Posterior cingulate gyrus (tissue), 11 donors: ENCODE data around the gene SCN11A.

ENCODE experiments used
- DNase-seq, 10 donors: peaks; one replicate each; pipeline versions ENCODE4 v3.0.0 to v3.0.0-alpha.2; 2020 to 2021; ENCODE audit warnings: mixed read lengths in 3 of 10
- intact Hi-C: fragments of 100-400 bp; cut with DNase I; formaldehyde crosslinking; loops from one replicate; pipeline ENCODE4 v1.15.1; 2023

SCN11A gene

DNA sequence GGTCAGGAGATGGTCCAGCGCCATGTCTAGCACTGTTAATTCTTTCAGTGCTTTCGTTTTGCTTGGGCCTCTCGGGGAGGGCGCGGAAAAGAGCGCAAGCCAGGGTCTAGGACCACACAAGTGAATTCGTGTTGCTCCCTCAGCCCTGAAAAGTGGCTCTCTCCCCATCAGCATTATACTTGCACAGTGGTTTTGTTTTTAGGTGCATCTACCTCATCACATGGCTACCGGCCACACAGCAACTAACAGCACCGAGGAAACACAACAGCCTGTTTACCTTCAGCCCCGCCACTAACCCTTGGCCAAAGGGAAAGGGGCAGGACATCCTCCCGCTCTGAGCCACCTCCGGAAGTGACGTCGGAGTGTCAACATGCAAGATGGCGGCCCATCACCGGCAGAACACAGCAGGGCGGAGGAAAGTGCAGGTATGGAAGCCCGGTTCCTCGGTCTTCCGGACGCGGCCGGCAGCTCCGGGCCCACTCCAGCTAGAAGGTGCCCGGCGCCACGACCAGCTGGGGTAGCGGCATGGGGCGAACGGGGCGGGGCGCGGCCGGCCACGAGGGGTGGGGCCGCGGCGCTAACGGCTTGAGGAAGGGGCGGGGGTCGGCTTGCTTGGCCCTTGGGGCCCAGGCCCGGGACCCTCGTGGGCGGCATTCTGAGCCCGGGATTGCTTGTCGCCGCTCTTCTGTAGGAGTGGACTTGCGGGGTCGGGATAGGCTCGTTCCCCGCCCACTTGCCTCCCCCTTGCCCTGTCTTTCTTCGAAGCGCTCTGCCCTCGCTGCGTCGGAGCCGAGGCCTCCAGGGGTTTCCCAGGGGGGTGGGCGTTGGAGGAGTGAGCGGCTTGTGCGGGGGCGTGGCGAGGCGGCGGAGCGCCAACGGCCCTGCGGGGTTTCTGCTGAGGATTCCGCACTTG is at the start of gene SCN11A, which contains the start of gene WDR48:
TSS of gene SCN11A (minus strand) at position 296 of the 913 bp plus-strand sequence. CDS start 101,582 bp downstream, outside the sequence.
TSS of gene WDR48 (plus strand) at position 368 of the 913 bp plus-strand sequence. CDS start at position 378, 10 bp downstream.
- peak; percentile 94 to 99 (median 96) for DNase-seq
- intact Hi-C loops: loop anchor here (5.0 kb wide), 1 partner anchor 55 kb away; the partner anchor contains the start of genes GORASP1 and TTC21A

DNA sequence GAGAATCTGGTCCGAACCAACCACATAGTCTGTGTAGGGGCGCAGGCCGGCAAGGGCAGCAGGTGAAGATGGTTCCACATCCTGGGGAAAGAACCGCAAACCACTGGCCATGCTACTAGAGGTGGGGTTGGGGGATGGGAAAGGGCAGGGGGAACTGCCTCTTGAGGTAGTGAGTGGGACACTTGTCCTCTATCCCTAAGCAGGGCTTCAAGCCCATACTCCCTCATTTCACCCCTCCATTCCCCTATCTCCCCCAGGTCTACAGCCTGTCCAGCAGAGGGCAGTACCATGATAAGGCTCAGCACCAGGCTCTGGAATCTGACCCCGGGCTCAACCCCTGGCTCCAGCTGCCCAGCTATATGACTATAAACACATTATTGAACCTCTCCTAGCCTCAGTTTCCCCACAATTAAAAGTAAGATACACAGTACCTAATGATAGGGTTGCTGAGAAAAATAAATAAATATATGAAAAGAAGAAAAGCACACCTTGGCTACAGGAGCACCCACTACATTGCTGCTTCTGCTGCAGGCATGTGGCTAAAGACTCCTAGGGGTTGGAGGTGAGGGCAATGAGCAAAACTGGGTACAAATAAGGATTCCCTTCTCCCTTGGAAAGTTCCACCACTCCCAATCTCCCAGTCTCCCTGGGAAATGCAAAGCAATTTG is 49.4 kb upstream of the SCN11A start:
- intact Hi-C loops: loop anchor here (10.0 kb wide), 1 partner anchor 84 kb away; no protein-coding TSS in a partner anchor
- DNase-seq: peak in 1 of 10 donors; percentile 25

DNA sequence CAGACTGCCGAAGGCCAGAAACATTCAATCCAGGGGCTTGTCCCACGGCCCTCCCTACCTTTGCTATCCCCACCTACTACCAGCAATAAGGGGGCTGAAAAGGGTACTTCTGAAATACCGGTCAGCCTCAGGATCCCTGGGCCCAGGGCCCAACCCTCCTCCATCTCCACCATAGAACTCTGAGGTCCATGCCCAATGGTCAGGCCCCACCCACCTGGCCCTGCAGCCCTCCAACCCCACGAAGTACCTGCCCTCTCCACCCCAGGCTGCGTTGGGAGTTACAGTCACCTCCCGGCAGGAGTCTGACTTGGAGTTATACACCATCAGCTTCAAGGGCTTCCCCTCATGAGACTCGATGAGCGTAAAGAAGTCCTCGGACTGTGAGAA is 48.7 kb upstream of the SCN11A start:
- no peak for DNase-seq
- intact Hi-C loops: loop anchor here (10.0 kb wide), 1 partner anchor 84 kb away; no protein-coding TSS in a partner anchor

DNA sequence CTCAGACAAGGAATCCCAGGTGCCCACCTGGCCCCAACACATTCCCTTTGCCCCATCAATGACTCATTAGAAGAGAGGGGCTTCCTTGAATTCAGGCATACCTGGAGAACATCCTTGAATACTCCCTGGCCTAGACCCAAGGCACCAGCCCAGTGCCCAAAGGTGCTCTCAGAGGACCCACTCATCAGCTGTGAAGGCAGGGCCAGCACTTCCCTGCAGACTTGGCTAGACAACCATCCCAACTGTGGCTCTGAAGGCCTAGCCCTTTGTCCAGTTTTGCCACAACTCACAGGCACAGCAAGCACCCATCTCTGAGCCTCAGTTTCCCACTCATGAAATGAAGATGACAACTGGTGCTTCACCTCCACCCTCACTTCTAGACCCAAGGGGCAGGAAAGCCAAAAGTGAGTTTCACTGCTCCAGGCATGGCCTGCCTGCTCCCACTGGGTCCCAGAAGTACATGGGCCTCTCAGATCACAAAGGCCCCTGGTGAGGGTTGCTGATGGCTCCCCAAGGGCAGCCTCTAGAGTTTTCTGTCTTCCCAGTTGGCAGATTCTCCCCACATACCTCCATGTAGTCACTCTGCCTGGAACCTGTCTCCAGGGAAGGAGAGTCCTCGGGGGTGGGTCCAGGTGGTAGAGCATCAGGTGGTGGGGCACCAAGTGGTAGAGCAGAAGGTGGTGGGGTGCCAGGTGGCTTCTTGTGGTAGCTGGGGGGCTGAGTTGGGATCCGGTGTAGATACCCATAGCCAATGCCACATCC is 48.2 kb upstream of the SCN11A start:
- intact Hi-C loops: loop anchor here (10.0 kb wide), 1 partner anchor 85 kb away; no protein-coding TSS in a partner anchor
- no peak for DNase-seq

DNA sequence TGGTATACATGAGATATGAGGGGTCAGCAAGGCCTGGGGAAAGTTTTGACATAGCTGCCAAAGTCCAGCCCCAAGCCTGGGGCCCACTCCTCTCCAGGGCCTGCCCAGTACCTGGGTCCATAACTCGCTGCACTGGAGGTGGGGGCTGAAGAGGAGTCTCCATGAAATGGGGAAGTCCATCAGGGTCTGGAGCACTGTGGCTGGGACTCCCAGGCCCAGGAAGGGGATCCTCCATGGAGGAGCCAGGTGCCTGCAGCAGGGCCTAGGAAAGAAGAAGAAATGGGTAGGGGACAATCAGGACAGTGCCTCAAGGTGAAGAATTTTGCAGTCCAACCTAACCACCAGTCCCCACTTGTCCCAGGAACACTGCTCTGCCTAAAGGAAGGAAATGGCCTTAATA is 47.5 kb upstream of the SCN11A start:
- no peak for DNase-seq
- intact Hi-C loops: no loop called here

DNA sequence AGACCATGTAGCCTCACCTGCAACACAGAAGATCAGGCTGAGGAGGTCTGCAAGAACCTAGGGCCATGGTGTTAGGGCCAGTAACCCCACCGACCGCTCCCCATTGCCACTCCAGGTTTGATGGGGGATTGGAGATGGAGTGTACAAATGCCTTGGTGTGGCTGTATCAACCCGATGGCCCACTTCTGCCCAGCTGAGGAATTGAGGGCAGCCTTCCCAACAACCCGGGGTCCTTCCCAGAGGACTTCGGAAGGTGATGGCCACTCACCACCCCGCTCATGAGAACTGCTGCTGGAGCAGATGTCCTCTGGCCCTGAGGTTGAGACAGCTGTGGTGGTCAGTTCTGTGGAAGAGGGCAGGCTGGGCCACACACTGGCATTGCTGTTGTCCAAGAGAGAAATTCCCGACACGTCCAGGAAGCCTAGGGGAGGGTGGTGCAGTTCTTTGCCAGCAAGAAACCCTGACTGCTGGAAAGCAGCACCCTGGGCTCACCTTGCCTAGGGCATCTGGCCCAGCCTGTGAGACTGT is 46.8 kb upstream of the SCN11A start:
- DNase-seq: no peak
- intact Hi-C loops: no loop called here

DNA sequence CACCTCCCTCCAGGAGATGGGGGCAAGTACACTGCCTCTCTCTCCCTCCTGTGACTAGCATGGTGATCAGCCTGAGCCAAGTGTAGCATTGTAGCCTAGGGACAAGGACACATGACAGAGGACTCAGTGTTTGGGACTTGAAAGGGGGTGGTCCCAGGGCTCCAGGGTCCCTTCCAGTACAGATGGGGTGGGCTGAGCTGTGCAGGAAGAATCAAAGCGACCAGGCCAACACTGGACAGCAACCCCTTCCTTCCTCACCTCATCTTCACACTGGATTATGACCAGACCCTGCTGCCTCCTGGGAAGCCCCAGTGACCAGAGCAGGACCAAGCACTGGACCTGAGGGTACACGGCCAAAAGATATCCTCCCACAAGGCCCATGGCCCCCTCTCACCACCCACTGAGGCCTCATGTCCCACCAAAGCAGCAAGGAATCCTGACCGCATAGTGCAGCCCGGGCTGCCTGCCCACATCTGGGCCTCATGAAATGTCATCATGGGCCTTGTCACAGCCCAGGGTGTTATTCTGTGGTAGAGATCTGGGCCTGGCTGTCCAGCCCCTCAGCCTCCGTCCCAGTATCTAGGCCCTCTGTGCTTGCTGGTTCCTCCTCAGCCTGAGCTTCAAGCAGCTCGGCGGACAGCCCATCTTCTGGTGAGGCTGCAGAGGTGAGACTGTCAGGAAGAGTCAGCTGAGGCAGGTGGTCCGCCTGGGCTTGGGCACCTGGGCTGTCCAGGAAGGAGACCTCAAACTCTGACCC is 46.1 kb upstream of the SCN11A start:
- intact Hi-C loops: no loop called here
- no peak for DNase-seq

DNA sequence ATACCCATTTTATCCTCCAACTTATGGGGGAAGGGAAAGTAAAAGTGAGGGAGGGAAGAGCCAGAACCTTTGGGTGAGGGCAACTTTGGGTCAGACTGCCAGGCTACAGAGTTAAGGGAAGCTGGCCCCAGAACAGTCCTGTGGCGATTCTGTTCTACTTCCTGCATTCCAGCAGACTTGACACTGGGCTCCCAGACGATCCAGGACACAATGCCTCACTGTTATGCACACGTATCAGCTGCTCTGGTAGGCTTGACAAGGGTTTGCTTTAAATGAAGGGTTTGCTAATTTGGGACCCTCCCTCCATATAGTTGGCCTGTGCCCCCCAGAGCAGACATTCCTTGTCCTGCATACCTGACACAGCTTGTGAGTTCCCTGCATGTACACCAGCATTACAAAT is 45.0 kb upstream of the SCN11A start:
- intact Hi-C loops: no loop called here

DNA sequence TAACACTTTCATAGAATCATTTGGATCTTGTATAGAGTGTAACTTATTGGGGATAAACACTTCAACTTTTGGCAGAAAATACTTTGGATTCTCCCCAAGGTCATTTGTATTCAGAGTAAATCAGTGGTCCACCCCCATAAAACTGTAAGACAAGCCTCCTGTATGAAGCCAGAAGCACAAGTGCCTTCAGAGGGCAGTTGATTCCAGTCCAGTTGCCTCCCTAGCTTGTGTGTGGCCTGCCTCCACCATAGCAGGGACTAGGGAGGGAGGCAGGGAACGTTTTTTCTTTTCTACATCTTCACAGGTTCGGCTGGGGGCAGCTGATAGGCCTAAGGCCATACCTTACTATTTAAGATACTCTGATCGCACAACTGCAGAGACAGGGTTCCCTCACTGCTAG is 44.0 kb upstream of the SCN11A start:
- intact Hi-C loops: no loop called here
- no peak for DNase-seq

More for the DNA sequence above, 45.0 kb upstream of the SCN11A start:
- DNase-seq: peak in 2 of 10 donors; percentile 30 to 82

DNA sequence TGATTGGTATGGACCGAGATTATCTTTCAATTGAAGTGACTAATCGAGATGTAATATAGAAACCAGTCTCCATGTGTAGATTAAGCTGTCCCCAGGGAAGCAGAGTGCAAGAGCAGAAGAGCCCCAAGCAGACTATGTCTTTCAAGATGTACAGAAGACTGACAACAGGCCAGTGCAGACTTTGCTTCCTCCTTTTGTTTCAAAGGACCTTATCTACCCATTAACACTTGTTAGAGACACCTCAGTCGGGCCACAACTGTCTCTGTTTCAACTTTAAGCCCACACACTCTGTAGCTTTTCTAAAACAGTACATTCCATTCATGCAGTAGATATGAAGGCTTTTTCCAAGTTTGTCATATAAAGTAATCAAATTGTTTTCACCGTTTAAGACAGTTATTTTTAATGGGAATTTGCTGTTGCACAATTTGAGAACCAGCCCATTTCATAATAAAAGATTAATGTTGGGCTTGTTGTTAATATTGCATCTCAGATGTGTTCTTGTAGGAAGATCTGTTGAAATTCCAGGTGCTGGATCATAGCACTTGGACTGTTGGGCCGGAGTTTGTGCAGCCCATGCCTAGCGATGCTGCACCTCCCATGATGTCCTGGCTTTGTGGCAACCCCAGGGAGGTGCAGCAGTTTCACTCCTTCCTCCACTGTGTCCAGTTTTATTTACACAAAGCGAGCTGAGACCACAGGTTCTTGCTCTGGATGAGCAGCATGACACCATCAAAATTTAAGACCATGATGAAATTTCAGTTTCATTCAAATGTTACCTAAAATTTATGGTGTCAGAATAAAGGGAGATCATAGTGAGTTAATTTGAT is 43.3 kb upstream of the SCN11A start:
- intact Hi-C loops: no loop called here
- DNase-seq: no peak

DNA sequence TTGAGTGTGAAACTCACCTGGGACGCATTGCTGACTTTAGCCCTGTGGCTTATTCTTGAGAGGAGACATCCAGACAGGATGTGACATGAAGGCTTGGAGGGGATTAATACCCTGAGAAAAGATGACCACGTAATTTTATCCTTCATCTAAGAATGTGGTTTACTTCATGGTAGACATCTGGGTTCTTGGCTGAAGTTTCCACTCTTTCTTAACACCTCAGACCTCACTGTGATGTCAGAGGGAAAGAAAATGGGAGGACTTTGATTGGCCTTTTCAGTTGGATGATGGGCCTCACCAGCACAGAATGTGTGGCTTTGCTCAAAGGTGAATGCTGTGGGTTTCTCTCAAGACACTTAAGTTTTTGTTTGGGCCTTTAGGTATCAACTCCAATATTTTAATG is 39.2 kb upstream of the SCN11A start:
- DNase-seq: no peak

DNA sequence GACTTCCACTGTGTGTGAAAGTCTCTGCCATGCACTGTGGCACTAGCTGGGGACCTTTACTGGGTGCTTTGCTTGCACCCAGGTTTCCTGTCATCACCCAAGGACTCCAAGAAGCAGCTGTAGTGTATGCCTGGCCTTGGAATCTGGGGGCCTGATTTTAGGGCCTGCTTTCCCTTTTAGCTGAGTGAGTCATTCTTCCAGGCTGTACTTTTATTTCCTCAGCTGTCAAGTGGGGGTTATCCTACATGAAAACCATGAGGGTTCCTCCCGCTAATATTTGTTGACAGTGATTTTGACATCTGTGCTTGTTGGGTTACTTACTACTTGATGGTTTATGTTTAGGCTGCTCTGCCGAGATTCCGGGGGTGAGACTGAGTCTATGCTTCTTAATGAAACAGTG is 37.1 kb upstream of the SCN11A start:
- intact Hi-C loops: no loop called here
- no peak for DNase-seq

More for the DNA sequence above, 39.2 kb upstream of the SCN11A start:
- intact Hi-C loops: no loop called here

DNA sequence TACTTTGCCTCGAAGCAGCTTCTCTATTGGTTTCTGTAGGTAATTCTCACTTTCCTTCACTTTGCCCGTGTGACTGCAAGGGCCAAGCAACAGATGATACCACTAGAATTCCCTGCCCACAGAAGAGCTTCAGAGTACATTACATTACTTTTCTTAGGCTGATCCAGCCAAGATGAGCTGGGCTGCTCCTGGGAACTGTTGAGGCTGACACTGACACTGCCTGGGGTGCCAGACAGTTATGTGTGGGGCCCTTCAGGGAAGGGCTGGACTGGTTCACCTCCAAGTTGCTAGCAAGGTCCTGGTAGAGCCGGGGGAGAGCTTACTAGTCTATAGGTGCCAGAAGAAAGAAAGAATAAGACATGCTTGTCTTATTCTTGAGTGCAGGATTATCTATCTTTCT is 36.7 kb upstream of the SCN11A start:
- intact Hi-C loops: no loop called here
- DNase-seq: no peak

DNA sequence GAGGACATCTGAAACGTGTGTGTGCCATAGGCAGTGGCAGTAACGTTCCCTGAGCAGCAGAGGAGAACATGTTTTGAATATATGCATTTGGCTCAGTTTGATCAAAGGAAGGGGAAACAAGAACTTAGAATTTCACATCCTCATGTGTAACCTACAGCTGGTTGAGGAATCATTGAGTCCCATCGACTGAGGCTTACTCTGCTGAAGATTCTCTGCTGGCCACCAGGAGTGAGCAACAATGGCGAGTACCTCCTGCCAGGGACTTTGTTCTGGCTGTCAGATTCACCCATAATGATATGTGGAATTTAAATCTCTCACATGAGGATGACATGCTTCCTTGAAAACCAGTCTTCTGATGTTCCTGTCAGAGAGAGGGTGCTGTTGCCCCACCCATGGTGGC is 34.4 kb upstream of the SCN11A start:
- intact Hi-C loops: no loop called here
- DNase-seq: no peak

DNA sequence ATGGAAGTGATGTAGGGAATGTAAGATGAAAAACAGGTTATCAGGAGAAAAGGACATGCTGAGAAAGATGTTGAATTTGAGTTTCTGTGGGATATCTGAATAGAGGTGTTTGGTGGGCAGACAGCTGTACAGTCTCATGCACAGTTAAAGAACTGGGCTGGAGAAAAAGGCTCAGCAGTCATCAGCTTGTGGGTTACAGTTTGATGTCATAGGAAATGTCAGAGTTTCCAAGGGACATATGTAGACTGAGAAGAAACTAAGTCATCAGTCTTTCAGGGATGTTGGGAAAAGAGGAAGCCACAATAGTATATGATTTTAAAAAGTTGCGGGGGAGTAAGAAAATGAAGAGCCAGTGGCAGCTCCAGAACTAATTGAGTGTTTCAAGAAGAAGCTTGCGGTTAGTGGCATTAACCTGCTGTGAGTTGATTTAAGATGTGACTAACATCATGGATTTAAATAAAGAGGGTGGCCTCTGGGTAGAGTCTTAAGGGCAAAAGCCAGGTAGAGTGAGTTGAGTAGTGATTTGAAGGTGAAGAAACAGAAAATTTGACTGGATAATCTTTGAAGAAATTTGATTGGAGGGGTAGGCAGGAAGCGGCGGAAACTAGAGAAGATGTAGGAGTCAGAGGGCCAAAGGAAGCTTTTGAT is 31.0 kb upstream of the SCN11A start:
- intact Hi-C loops: no loop called here
- no peak for DNase-seq

DNA sequence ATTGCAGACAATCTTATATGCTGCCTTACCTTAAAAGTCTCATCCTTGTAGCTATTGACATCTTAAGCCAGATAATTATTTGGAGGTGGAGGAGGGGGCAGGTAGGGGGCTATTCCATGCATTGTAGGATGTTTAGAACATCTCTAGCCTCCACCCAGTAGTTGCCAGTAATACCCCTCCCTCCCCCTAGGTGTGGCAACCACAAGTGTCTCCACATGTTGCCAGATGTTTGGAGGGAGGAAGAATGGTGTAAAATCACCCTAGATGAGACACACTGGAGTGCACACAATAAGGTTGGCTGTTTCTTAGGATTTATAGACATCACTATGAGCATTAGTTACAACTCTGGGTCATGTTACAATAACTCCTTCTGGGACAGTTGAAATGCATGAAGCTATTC is 28.3 kb upstream of the SCN11A start:
- no peak for DNase-seq
- intact Hi-C loops: no loop called here

DNA sequence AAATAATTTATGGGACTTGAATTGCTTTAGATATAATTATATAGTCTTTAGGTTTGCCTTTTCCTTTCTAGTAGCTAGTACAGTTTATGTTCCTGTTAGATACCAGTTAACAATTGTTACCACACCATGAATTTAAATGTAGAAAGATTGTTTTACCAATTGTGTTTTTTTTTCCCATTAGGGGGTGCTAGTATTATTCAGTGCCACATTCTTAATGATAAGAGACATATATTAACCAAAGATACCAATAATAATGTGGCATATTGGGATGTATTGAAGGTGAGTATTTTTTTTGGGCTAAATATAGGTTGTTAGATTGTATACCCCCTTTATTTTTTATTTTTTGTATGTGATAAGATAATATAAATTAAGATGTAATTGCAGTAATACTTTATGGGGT is 27.8 kb upstream of the SCN11A start:
- DNase-seq: no peak
- intact Hi-C loops: no loop called here

DNA sequence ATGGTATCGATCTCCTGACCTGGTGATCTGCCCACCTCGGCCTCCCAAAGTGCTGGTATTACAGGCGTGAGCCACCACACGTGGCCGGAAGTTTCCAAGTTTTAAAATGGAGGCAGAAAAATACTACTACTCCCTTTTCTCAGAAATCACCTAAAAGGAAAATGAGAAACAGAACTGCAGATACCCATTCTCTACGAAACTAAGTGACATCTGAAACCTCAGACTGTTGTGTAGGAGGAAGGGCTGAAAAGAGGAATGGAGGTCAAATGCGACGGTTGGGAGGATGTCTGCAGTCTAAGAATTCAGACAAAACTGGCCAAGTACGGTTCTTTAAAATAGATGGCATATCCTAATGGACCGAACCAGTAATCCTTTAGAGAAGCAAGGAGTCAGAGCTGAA is 24.2 kb upstream of the SCN11A start:
- DNase-seq: no peak
- intact Hi-C loops: no loop called here
